Thyroid gland (tissue), 4 donors: ENCODE measurements around the gene C1orf167. TPM values are rescaled to one million over a fixed set of nuclear protein-coding genes. Genes with fewer than 3 reads are reported as not detected.
A peak's percentile ranks its signal among the peaks of the same experiment; 100 is the strongest.

Experiments used
- DNase-seq, 2 donors: peaks; one replicate each; pipeline ENCODE4 v3.0.0-alpha.2; 2019
- H3K27ac ChIP-seq, 3 donors: fragments of 200-600 bp; sonication (generic); 1 replicate in 2 of 3; 2 replicates in 1 of 3; pipeline ENCODE4 v1.5.1; 2016 to 2019; ENCODE audit warnings: mild to moderate bottlenecking in 1 of 3, moderate library complexity in 1 of 3
- H3K27me3 ChIP-seq: fragments of 200-600 bp; sonication (generic); one replicate; pipeline ENCODE4 v1.5.1; 2019
- H3K36me3 ChIP-seq, 2 donors: fragments of 200-600 bp; sonication (generic); one replicate each; pipeline ENCODE4 v1.5.1; 2016 to 2019
- H3K4me1 ChIP-seq, 2 donors: fragments of 200-600 bp; sonication (generic); one replicate each; pipeline ENCODE4 v1.5.1; 2017 to 2019
- H3K4me3 ChIP-seq, 3 donors: fragments of 200-600 bp; sonication (generic); replicated peaks in 1 of 3; 1 replicate in 2 of 3; 2 replicates in 1 of 3; pipeline ENCODE4 v1.5.1; 2016; ENCODE audit warnings: mild to moderate bottlenecking in 1 of 3
- H3K9me3 ChIP-seq: fragments of 200-600 bp; sonication (generic); one replicate; pipeline ENCODE4 v1.5.1; 2017
- CTCF ChIP-seq, 6 experiments: fragments of 200-600 bp in 3 of 6; fragments of 450-650 bp in 3 of 6; sonication (generic) in 3 of 6; IDR thresholded peaks; one replicate each; pipeline ENCODE4 v1.5.1; 2016 to 2019; ENCODE audit warnings: antibody characterized with exemption in 6 of 6, mild to moderate bottlenecking in 2 of 6, inconsistent platforms in 1 of 6, moderate library complexity in 1 of 6
- POLR2A ChIP-seq, 2 donors: fragments of 450-650 bp; IDR thresholded peaks; one replicate each; pipeline ENCODE4 v1.6.1; 2017; ENCODE audit warnings: antibody characterized with exemption in 2 of 2, mild to moderate bottlenecking in 2 of 2, moderate library complexity in 1 of 2
- WGBS, 2 donors: methylation state at CpG; one replicate each; pipeline ENCODE4 v1.1.5; 2017; 5-methylcytosine and 5-hydroxymethylcytosine counted together
- intact Hi-C: fragments of 100-400 bp; cut with DNase I; formaldehyde crosslinking; loops from one replicate; pipeline ENCODE4 v1.15.1; 2023
- total RNA-seq, 4 donors: library from RNA; depleted of rRNA; stranded (reverse); fragments of >200 nt; gene quantifications; one replicate each; pipeline ENCODE4 v1.2.3, GENCODE V29; 2016

The C1orf167 gene
- total RNA-seq, 4 donors from 2014 or later, result 0.22 to 6.3 TPM; not detected in 2

DNA sequence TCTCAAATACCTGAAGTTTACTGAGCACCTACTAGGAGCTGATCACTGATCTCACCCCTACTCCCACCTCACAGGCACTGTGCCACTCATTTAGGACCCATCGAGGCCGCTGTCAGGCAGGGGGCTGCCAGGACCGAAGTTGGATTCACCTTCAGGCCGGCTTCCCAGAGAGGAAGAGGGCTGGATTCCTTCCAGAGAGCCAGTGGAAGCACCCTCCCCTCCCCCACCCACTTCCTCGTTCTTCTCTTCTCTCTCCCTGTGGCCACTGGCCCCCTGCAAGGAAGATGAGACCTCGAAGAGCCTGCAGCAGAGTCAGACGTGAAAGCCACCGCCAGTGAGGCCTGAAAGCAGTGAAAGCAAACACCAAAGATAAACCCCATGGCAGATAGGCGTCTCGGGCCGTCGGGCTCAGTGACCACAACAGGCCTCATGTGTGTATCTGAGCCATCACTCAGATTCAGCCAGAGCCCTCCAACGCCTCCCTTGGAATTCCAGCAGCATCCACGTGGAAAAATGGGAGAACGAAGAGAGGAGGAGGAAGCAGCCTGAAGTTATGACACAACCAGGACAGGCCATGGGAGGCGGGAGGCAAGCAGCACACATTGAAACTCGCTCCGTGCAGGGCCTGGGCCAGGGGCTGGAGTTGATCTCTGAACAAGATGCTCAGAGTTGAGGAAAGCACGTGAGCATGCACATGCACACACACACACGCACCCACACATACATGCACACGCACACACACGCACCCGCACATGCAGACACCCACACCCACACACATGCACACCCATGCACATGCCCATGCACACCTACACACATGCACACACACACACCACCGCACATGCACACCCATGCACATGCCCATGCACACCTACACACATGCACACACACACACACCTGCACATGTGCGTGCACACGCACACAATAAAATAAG, 32.2 kb upstream of the C1orf167 start:
- WGBS, 2 donors, result 62 to 70% methylated on average over 21 to 26 of the region's 26 CpGs
- Histone ChIP-seq H3K36me3 (no peaks in the 10 kb centered on the region), H3K9me3 (no peaks in the 10 kb centered on the region), H3K27me3 (no peaks in the 10 kb centered on the region), H3K4me1 (peaks cover 0 to 19% of the 10 kb centered on the region in 2 donors), H3K27ac (peak overlapping the region in 1 of 3 donors; percentile 17), H3K4me3 (no peak overlapping the region)
- TF ChIP-seq POLR2A (IDR thresholded peaks at IDR 0.05) (no peak), CTCF (IDR thresholded peaks at IDR 0.05) (no peak)
- peak in 1 of 2 donors; percentile 16 for DNase-seq
- intact Hi-C loops, result no loop called here

DNA sequence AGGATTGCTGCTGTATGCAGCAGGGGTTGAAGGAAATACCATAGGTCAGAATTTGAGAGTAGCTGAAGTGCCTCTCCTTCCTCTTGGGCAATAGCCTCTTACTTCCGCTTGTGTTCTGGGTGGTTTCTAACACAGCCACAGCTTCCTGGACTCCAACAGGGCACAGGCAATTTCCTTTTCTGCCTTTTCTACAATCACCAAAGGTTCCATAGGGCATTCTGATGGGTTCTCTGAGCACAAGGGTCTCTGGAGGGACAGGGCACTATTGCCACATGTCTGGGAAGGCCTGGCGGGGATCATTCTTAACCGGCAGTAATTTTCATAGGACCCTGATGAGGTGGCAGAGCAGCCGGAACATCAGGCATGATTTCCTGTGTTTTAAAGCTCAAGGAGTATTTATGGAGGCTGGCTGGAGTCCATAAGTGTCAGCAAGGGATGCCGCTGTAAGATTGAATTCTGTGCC, 31.5 kb upstream of the C1orf167 start:
- TF ChIP-seq POLR2A (IDR thresholded peaks at IDR 0.05) (no peak), CTCF (IDR thresholded peaks at IDR 0.05) (no peak)
- peaks cover 0 to 21% of the 10 kb centered on the region in 2 donors for H3K4me1 ChIP-seq

DNA sequence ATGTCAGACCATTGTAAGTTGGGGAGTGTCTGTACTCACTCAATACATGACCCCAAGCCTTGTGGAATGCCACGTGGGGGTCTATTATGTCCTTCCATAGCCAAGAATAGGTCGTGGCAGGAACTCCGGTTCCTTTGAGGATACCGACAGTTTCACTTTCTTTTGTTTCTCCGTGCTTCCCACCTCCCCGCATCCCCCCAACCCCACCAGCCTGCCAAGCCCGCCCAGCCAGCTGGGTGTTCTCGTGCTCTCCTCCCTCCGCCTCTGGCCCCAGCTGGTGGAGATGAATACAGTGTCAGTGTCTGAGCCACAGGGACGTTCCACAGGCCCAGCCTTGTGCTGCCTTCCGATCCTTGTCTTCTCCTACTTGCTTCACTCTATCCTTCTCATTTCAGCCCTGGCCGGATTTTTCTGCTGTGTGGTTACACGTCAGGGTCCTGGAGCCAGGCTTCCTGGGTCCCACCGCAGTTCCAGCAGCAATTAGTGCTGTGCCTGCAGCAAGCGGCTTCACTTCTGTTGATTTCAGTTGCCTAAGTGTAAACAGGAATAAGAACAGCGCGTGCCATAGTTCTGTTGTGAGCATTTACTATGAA, 30.2 kb upstream of the C1orf167 start:
- Histone ChIP-seq H3K27me3 (no peaks in the 10 kb centered on the region), H3K27ac (peak overlapping the region in 1 of 3 donors; percentile 17), H3K4me3 (peak overlapping the region in 1 of 3 donors; percentile 12), H3K4me1 (peaks cover 5 to 24% of the 10 kb centered on the region in 2 donors), H3K9me3 (no peaks in the 10 kb centered on the region), H3K36me3 (no peaks in the 10 kb centered on the region)
- 23 to 41% methylated on average over 16 of the region's 17 CpGs for WGBS, 2 donors
- intact Hi-C loops, result no loop called here
- TF ChIP-seq CTCF (IDR thresholded peaks at IDR 0.05) (no peak), POLR2A (IDR thresholded peaks at IDR 0.05) (no peak)
- peak in 1 of 2 donors; percentile 68 for DNase-seq

More for the DNA sequence above, 31.5 kb upstream of the C1orf167 start:
- 45 to 52% methylated on average over 5 of the region's 5 CpGs for WGBS, 2 donors
- peak overlapping the region; percentile 24 to 46 (median 44) for H3K27ac ChIP-seq
- H3K4me3 ChIP-seq, result no peak overlapping the region
- intact Hi-C loops, result no loop called here
- no peaks in the 10 kb centered on the region for H3K9me3 ChIP-seq
- no peak for DNase-seq
- H3K36me3 ChIP-seq, result no peaks in the 10 kb centered on the region
- no peaks in the 10 kb centered on the region for H3K27me3 ChIP-seq

DNA sequence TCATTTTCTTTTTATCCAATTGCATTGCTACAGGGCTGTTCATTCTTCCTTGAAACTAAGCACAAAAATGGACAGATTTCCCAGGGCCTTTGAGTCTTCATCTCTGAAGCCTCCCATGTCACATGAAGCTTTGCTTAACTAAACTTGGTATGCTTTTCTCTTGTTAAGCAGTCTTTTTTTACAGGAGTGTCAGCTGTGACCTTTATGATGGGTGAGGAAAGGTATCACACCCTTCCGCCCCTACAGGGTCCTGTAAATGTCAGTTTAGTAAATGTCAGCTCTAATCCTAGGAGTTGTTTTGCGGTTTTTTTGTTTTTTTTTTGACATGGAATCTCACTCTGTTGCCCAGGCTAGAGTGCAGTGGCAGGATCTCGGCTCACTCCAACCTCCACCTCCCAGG, 28.7 kb upstream of the C1orf167 start:
- Histone ChIP-seq H3K36me3 (no peaks in the 10 kb centered on the region), H3K4me3 (no peak overlapping the region), H3K27ac (no peak overlapping the region), H3K9me3 (no peaks in the 10 kb centered on the region), H3K27me3 (no peaks in the 10 kb centered on the region), H3K4me1 (peaks cover 13 to 38% of the 10 kb centered on the region in 2 donors)
- DNase-seq, result no peak
- TF ChIP-seq POLR2A (IDR thresholded peaks at IDR 0.05), result no peak
- no peak for TF ChIP-seq CTCF (IDR thresholded peaks at IDR 0.05)
- intact Hi-C loops, result no loop called here
- WGBS, 2 donors, result 92 to 94% methylated on average over 3 of the region's 3 CpGs

GRCh38 chr1:11735531-11735853, 26.5 kb upstream of the C1orf167 start:
- H3K9me3 ChIP-seq, result no peaks in the 10 kb centered on the region
- intact Hi-C loops, result loop anchor here (5.0 kb wide), 1 partner anchor 57 kb away; no protein-coding TSS in a partner anchor
- no peaks in the 10 kb centered on the region for H3K36me3 ChIP-seq
- H3K4me1 ChIP-seq, result peaks cover 13 to 42% of the 10 kb centered on the region in 2 donors
- no peaks in the 10 kb centered on the region for H3K27me3 ChIP-seq
- 31 to 42% methylated on average over 4 of the region's 4 CpGs for WGBS, 2 donors
- H3K27ac ChIP-seq, result peak overlapping the region; percentile 3 to 90 (median 43)
- H3K4me3 ChIP-seq, result peak overlapping the region in 1 of 3 donors; percentile 95
- TF ChIP-seq POLR2A (IDR thresholded peaks at IDR 0.05) (no peak), CTCF (IDR thresholded peaks at IDR 0.05) (no peak)
- no peak for DNase-seq
